ENCODE measurements around the gene NAV1.

NAV1 gene

GRCh38 chr1:201586806-201587205 is 47.9 kb downstream of the NAV1 start:
- no peak for DNase-seq
- no peak overlapping the region for H3K27ac ChIP-seq
- no peaks in the 10 kb centered on the region for H3K27me3 ChIP-seq
- intact Hi-C loops (cut with DNase I; ENCODE audit: low total_unique reads): no loop called here
- H3K4me3 ChIP-seq: no peak overlapping the region
- H3K4me1 ChIP-seq: peaks cover 0 to 6% (median 0%) of the 10 kb centered on the region in 4 donors
- peaks cover 0 to 9% (median 6%) of the 10 kb centered on the region in 3 donors for H3K36me3 ChIP-seq
- no peak for TF ChIP-seq CTCF (IDR thresholded peaks at IDR 0.05)
- no peaks in the 10 kb centered on the region for H3K9me3 ChIP-seq

GRCh38 chr1:201587729-201588128 is 48.8 kb downstream of the NAV1 start:
- no peak overlapping the region for H3K27ac ChIP-seq
- H3K36me3 ChIP-seq: peaks cover 0 to 9% (median 6%) of the 10 kb centered on the region in 3 donors
- no peak for TF ChIP-seq CTCF (IDR thresholded peaks at IDR 0.05)
- DNase-seq: no peak
- H3K9me3 ChIP-seq: no peaks in the 10 kb centered on the region
- no peaks in the 10 kb centered on the region for H3K27me3 ChIP-seq
- intact Hi-C loops (cut with DNase I; ENCODE audit: low total_unique reads): no loop called here
- H3K4me1 ChIP-seq: peaks cover 0 to 3% (median 2%) of the 10 kb centered on the region in 4 donors
- H3K4me3 ChIP-seq: no peak overlapping the region
